ENCODE measurements around the gene CRB1. TPM values are rescaled to one million over a fixed set of nuclear protein-coding genes. Genes with fewer than 3 reads are reported as not detected.

The CRB1 gene
- total and polyA plus RNA-seq, 2 of the 8 experiments (the other 6 are each of a cell fraction or from before 2014, with no cell fraction given): 0.03 TPM; not detected in 1

DNA sequence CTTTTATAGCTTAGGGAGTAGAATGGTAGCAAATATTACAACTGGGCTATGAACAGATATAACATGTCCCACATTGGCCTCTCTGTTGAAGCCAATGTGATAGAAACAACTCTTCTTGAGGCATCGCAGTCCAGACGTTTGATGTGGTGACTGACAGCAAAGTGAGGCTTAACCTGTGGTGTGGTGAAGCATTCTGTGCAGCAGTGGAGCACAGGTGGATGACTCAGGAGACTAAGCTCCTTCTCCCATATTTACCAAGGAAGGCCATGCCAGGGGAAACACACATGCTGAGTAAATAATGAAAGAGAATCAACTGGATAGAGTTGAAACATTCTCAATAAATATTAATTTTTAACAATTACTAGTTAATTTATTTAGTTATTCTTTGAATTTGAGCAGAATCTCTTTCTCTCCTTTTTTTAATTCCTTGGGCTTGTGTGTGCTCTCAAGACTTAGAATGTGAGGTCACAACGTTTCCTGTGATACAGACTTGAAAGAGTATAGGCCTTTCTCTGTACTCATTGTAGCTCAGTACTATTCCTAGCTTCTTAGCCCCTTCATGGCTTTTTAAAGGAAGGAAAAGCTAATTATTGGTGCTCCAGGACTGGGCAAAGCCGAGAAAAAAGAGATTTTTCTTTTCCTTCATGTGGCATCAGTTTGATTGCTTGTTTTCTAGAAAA, 17.6 kb downstream of the CRB1 start (continued):
- TF ChIP-seq BCL11A (IDR thresholded peaks at IDR 0.05; ENCODE audit: low read depth in 2 of 2, low read length in 2 of 2) (no peak), SP2 (IDR thresholded peaks at IDR 0.05; ENCODE audit: low read length) (no peak), BRCA1 (IDR thresholded peaks at IDR 0.05; ENCODE audit: low read depth, low read length) (no peak), TAF7 (optimal IDR thresholded peaks at IDR 0.05; ENCODE audit: borderline replicate concordance, low read depth, low read length) (no peak), ASH2L (IDR thresholded peaks at IDR 0.05; ENCODE audit: low read length) (no peak), JUND (IDR thresholded peaks at IDR 0.05; ENCODE audit: low read length) (no peak), SIN3A (conservative IDR thresholded peaks at IDR 0.05 in 1 of 2, IDR thresholded peaks at IDR 0.05 in 1 of 2; ENCODE audit: low read depth in 1 of 2, low read length in 2 of 2) (no peak)
- TF ChIP-seq, protein P1, sequence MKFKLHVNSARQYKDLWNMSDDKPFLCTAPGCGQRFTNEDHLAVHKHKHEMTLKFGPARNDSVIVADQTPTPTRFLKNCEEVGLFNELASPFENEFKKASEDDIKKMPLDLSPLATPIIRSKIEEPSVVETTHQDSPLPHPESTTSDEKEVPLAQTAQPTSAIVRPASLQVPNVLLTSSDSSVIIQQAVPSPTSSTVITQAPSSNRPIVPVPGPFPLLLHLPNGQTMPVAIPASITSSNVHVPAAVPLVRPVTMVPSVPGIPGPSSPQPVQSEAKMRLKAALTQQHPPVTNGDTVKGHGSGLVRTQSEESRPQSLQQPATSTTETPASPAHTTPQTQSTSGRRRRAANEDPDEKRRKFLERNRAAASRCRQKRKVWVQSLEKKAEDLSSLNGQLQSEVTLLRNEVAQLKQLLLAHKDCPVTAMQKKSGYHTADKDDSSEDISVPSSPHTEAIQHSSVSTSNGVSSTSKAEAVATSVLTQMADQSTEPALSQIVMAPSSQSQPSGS (IDR thresholded peaks at IDR 0.05; ENCODE audit: low read length): no peak
